NOMO-1 treated with dmso at 0.1 percent for 144 hours (cell line): ENCODE data around the gene PLCL1.

Experiments used
- DNase-seq: peaks from one replicate; lab custom pipeline; 2025; ENCODE audit not compliant: unreplicated experiment; lab: John Stamatoyannopoulos, UW

Gene PLCL1

DNA sequence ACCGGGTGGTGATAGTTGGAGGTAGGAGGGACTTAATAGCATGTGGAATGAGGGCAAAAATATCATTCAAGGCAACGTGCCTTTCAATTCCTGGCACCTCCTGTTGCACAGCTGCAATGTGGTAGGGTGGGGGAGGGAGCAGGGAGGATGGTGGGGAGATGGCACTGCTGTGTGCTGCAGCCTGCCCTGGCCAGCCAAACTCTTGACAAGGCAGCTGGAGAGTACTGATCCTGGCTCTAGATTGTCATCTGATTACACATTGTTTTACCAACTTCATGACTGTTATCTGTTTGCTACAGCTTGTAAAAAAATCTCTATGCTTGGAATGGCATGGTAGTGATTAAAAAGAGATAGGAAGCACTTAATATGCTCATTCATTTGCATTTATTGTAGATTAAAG is 47.7 kb downstream of the PLCL1 start:
- no peak for DNase-seq

DNA sequence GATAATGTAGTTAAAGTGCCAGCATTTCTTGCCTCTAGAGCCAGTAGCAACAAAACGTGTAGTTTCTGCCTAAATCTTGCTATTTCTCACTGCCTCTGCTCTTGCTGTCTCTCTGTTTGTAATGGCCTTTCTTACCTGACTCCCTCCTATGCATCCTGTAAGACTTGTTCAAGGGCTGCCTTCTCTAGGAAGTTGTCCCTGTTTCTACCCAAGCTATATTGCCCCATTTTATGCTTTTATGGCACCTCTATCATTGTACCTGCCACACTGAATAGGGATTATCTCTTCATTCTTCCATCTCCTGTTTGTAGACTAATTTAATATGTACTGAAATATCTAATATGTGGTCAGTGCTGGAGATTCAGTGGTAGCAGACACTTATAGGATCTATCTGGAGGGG is 49.2 kb downstream of the PLCL1 start:
- DNase-seq = no peak

DNA sequence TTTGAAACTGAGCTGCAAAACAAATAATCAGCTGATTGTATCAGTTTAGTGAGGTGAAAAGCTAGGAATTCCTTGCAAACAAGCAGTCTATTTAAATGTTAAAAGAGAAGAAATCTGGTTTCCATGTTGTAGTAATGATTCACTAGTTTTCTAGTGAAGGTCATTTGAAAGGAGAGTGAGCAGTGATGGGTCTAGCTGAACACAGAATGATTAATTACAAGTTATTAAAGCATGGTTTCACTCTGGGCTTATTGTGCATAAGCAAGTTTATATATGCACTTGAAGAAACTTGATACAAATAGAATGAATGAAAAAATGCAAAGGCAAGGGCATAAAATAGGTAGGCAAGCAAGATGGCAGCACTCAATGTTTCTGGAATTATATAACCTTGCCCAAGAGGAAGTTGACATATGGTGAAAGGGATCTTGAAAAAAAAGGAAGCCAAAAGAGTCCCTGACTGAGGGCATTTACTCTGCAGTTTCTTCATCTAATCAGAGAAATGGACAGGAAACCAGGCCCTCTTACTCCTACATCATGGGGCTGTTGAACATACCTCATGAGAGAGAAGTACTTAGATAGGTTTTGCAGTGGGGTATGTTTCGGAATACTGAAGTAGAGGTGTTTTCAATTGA is 53.2 kb downstream of the PLCL1 start:
- peak; percentile 74 for DNase-seq

GRCh38 chr2:197858607-197859140 is 54.3 kb downstream of the PLCL1 start:
- DNase-seq = no peak

DNA sequence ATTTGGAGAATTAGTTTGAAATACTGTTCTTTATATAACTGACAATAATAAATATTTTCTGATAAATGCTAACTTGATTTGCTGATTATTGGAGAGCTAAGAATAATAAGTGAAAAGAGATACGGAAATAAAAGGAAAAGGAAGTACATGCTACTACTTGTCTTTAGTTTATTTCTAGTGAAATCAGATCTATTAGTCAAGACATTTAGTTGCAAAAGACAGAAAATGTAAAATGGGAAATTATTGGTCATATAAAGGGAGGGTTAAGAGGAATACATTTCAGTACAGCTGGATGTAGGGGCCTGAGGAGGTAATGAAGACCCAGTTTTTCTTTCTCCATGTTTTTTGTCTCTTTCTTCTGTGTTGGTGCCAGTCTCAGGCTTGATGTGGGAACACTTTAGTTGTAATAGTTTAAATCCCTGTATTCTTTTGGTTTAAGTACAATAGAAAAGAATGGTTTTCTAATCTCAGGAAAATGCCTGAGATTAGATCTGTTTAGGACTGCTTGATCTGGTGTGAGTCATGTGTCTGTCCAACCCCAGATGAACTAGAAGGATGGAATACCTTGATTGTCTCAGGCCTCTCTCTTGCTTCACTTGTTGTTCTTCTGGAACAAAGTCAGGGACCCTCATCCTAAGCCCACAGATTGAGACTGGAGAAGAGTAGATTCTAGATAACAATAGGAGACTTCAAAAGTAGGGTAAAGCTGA is 58.0 kb downstream of the PLCL1 start:
- DNase-seq = no peak

DNA sequence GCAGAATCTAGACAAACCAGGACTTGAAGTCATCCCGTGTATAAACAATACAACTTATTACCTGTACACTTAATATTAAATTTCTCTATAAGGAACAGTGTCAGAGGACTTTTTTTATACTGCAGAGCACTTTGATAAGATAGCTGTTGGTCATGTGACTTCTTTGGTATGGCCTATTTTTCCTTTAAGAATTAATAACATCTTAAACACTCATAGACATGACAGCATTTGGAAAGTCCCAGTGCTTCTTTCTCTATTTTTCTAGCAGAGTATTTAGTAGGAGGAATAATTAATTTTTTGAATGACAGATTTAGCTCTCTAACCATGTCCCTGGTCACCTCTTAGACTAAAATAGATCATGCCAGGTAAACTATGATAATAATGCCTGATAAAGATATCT is 59.4 kb downstream of the PLCL1 start:
- no peak for DNase-seq

DNA sequence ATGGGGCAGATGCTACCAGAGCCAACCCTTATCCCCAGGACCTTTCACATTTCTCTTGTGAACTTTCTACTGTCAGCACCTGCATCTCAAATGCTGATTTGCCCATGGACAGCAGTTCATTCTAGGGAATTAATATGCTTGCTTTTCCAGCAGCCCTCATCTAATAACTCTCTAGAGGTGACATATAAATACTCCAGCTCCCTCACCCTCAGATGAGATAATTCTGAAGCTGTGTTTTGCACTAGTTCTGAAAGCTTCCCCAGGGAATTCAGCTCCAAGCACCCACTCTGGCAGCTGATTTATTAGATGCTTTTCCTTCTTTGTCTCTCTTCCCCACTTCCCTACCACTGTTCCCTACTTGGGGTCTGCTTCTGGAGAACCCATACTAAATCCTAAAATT is 62.1 kb downstream of the PLCL1 start:
- DNase-seq = no peak

DNA sequence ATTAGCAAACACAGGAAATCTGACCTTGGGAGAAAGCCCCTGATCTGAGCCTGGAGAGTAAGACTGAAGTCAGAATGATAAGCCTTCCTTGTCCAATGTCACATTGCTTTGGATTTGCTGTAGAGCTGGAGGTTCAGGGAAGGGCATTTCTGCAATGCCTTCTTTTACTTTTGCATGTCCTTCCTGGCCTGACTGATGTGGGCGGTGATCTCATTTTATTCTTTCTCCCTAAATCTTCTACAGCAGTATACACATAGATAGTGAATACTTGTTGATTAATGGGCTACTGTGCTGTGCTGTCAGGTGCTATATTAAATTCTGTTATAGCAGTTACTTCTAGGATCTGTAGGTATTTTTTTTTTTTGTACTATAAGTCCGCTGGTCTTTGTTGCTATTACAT is 62.6 kb downstream of the PLCL1 start:
- no peak for DNase-seq

- no peak for DNase-seq
These were observed 63.2 kb downstream of the PLCL1 start for GRCh38 chr2:197867624-197868023.

DNA sequence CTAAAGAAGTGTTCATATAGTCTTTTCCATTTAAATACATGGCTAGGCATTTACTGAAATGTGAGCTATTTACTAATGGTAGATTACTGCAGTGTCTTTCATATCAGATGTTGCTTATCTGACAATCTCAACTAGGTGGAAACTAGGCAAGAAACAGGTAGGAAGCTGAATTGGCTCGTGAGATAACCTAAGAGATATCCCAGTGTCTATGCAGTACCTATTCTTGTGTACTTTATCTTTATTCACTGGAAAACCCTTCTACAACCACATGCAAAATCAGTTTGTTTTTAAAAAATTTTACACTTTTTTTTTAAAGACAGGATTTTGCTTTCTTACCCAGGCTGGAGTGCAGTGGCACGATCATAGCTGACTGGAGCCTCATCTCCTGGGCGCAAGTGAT is 63.8 kb downstream of the PLCL1 start:
- no peak for DNase-seq

GRCh38 chr2:197869041-197869440 is 64.6 kb downstream of the PLCL1 start:
- DNase-seq = no peak

- DNase-seq = peak; percentile 58
These were observed 65.2 kb downstream of the PLCL1 start for GRCh38 chr2:197869501-197870111.

GRCh38 chr2:197870137-197870536 is 65.7 kb downstream of the PLCL1 start:
- DNase-seq = no peak

GRCh38 chr2:197871780-197872456 is 67.5 kb downstream of the PLCL1 start:
- DNase-seq = no peak

- DNase-seq = no peak
These were observed 68.9 kb downstream of the PLCL1 start for GRCh38 chr2:197873293-197873701.

GRCh38 chr2:197875763-197876162 is 71.4 kb downstream of the PLCL1 start:
- DNase-seq = no peak

GRCh38 chr2:197876524-197876923 is 72.1 kb downstream of the PLCL1 start:
- no peak for DNase-seq

DNA sequence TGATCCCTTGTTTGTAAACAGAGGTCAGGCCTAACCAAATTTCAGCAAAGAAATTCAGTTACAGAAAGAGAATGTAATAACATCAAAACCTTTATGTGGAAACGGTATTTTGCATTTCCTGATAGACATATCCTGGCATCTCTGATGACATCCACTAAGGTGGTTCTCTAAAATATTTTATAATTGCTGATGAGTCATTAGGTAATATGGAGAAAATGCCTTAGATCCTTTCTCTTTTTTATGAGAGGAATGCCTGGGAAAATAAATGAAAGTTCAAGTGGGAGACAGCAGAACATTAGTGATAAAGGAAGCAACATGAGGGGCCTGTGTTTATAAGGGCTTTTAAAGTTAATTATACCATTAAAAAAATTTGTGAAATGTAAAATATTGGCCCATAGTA is 72.6 kb downstream of the PLCL1 start:
- DNase-seq = no peak

DNA sequence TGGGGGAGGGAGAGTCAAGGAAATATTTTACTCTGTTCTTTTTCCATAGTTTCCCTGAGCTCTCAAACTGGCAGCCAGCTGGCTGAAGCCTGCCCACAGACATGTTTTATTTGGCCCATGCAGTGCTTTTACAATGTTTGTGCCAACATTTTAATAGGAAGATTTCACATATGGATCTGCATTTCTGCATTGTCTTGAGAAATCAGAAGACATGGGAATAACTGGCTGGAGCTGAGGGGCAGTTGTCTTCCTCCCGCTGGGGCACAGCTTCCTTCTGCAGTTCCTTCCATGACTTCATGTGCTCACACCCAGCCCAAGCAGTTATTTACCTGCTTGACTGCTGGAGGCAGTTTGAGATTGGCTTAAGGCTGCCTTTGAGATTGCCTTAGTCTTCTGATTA is 74.4 kb downstream of the PLCL1 start:
- DNase-seq = no peak

DNA sequence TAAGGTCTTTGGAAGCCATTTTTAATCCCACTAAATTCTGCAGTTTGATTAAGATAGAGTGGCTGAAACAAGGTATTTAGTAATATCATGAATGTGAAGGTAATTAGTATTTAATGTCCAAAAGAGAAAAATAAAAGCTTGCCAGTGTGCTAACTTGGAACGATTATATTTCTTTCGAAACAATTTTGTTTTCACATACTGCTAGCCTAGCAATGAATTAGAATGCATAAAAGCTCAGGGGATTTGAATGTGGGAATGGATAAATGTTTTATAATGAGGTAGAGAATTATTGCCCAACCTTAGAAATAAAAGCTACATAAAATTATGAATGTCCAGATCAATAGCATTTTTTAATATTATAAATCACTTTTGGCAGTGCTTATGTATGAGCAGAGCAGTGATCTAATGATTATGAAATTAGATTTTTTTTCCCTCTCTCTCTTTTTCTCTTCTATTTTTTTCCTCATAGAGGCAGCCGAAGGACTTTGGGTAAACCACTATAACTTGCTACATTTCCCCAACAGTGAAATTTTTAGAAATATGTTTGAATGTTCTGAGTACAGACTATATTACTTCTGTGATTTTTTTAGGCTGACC is 75.5 kb downstream of the PLCL1 start:
- DNase-seq = no peak

DNA sequence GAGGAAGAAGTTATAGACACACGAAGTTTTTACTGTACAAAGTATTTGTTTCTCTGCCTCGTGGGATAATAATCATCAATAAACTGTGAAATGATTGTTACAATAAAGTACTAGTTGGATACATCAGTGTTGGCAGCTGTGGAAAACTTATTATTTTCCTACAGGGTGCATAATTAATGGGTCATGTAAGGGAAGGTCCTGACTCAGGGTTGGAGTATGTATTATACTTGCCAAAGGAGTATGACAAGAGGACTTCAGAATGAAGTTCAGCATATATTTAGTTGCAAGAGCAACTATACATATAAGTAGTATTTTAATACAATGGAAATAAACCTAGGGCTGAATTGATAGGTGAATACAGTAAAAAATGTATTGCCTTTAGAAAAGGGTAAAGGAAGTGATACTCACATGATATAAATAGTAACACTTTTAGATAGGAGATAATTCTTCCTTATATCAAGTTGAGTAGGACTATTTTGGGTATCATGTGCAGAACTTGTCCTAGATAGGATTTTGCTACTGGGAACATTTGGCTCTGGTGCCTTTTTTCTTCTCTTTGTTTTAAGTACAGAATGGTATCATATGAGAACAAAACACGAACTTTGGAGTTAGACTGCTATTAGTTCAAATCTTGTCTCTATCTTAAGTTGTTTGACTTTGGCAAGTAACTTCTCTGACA is 79.1 kb downstream of the PLCL1 start:
- DNase-seq = no peak
